Neural cell (in vitro differentiated cells): ENCODE results near the gene LIPC. TPM values are rescaled to one million over a fixed set of nuclear protein-coding genes. Genes with fewer than 3 reads are reported as not detected.

Source experiments
- H2AFZ ChIP-seq: fragments of 200-600, 300-800 bp; sonication (generic), shearing (Covaris generic); 2 replicates; pipeline ENCODE4 v1.6.0; 2014; ENCODE audit warnings: low read depth, mild to moderate bottlenecking, antibody characterized with exemption, low read length, moderate library complexity
- H3F3A ChIP-seq: fragments of 200-600 bp; shearing (Covaris generic); 2 replicates; pipeline ENCODE4 v1.6.1; 2016; ENCODE audit warnings: mild to moderate bottlenecking, moderate library complexity, mixed read lengths, antibody characterized with exemption, low read length; ENCODE audit not compliant: insufficient read depth, poor library complexity, severe bottlenecking
- H3K27ac ChIP-seq: fragments of 200-600, 300-800 bp; sonication (generic), shearing (Covaris generic); 2 replicates; pipeline ENCODE4 v1.5.1; 2014; ENCODE audit warnings: mild to moderate bottlenecking, low read length, moderate library complexity
- H3K27me3 ChIP-seq: fragments of 300-800, 200-600 bp; sonication (generic), shearing (Covaris generic); 2 replicates; pipeline ENCODE4 v1.6.0; 2014; ENCODE audit warnings: mild to moderate bottlenecking, low read depth, low read length, moderate library complexity; ENCODE audit not compliant: insufficient read depth
- H3K36me3 ChIP-seq: fragments of 300-800, 200-600 bp; sonication (generic), shearing (Covaris generic); 2 replicates; pipeline ENCODE4 v1.5.1; 2014; ENCODE audit warnings: mild to moderate bottlenecking, antibody characterized with exemption, low read length, moderate library complexity; ENCODE audit not compliant: insufficient read depth
- H3K4me2 ChIP-seq: fragments of 300-800, 200-600 bp; sonication (generic), shearing (Covaris generic); 2 replicates; pipeline ENCODE4 v1.6.0; 2014; ENCODE audit warnings: mild to moderate bottlenecking, low read length
- H3K4me3 ChIP-seq: fragments of 300-800, 200-600 bp; sonication (generic), shearing (Covaris generic); 2 replicates; pipeline ENCODE4 v1.5.1; 2014; ENCODE audit warnings: mild to moderate bottlenecking, low read length, moderate library complexity
- H3K79me2 ChIP-seq: fragments of 200-600 bp; shearing (Covaris generic); replicated peaks from 2 replicates; pipeline ENCODE4 v1.6.0; 2014; ENCODE audit warnings: mild to moderate bottlenecking, low read length, moderate library complexity; ENCODE audit not compliant: insufficient read depth
- H3K9ac ChIP-seq: fragments of 300-800, 200-600 bp; sonication (generic), shearing (Covaris generic); 2 replicates; pipeline ENCODE4 v1.6.1; 2016; ENCODE audit warnings: mild to moderate bottlenecking, low read length, mixed read lengths
- H3K9me2 ChIP-seq: fragments of 200-600 bp; shearing (Covaris generic); 2 replicates; pipeline ENCODE4 v1.6.1; 2016; ENCODE audit warnings: mild to moderate bottlenecking, low read length, mixed read lengths; ENCODE audit not compliant: insufficient read depth
- H3K9me3 ChIP-seq: fragments of 200-600, 300-800 bp; sonication (generic), shearing (Covaris generic); 2 replicates; pipeline ENCODE4 v1.6.1; 2016; ENCODE audit warnings: mild to moderate bottlenecking, mixed run types, low read length, moderate library complexity, mixed read lengths
- H4K20me1 ChIP-seq: fragments of 200-600 bp; shearing (Covaris generic); 2 replicates; pipeline ENCODE4 v1.6.1; 2016; ENCODE audit warnings: mild to moderate bottlenecking, mixed run types; ENCODE audit not compliant: insufficient read depth
- CTCF ChIP-seq: fragments of 450-650 bp; IDR thresholded peaks from 2 replicates; pipeline ENCODE4 v1.5.1; 2014; ENCODE audit warnings: antibody characterized with exemption, mild to moderate bottlenecking, moderate library complexity; ENCODE audit not compliant: poor library complexity, severe bottlenecking
- EP300 ChIP-seq: fragments of 450-650 bp; conservative IDR thresholded peaks from 2 replicates; pipeline ENCODE4 v1.6.1; 2014; ENCODE audit warnings: antibody characterized with exemption, mild to moderate bottlenecking, moderate library complexity; ENCODE audit not compliant: poor library complexity, severe bottlenecking
- EZH2 ChIP-seq: fragments of 200-600, 300-800 bp; shearing (Covaris generic), sonication (generic); IDR thresholded peaks from 2 replicates; pipeline ENCODE4 v1.6.1; 2014; ENCODE audit warnings: antibody characterized with exemption, low read length, borderline replicate concordance, mild to moderate bottlenecking; ENCODE audit not compliant: insufficient read depth, poor library complexity, severe bottlenecking
- MXI1 ChIP-seq: fragments of 450-650 bp; conservative IDR thresholded peaks from 2 replicates; pipeline ENCODE4 v1.6.1; 2014; ENCODE audit warnings: antibody characterized with exemption, mild to moderate bottlenecking; ENCODE audit not compliant: poor library complexity, severe bottlenecking
- POLR2AphosphoS5 ChIP-seq: IDR thresholded peaks from 2 replicates; pipeline ENCODE4 v1.6.1; 2012
- RAD21 ChIP-seq: fragments of 450-650 bp; conservative IDR thresholded peaks from 2 replicates; pipeline ENCODE4 v1.6.1; 2014; ENCODE audit warnings: antibody characterized with exemption, mild to moderate bottlenecking, moderate library complexity
- REST ChIP-seq: IDR thresholded peaks from 2 replicates; pipeline ENCODE4 v1.6.1; 2012; ENCODE audit warnings: borderline replicate concordance
- SMC3 ChIP-seq: fragments of 450-650 bp; conservative IDR thresholded peaks from 2 replicates; pipeline ENCODE4 v1.6.1; 2014; ENCODE audit warnings: antibody characterized with exemption, mild to moderate bottlenecking, moderate library complexity; ENCODE audit not compliant: poor library complexity
- TAF1 ChIP-seq: IDR thresholded peaks from 2 replicates; pipeline ENCODE4 v1.6.1; 2012; ENCODE audit warnings: low read depth
- polyA plus RNA-seq: library from polyadenylated mRNA; depleted of rRNA; stranded (reverse); fragments of >200 nt; gene quantifications from 2 replicates; pipeline ENCODE4 v1.2.3, GENCODE V29; 2014

The LIPC gene
- polyA plus RNA-seq, 1 donor from 2014 or later: not detected

- no peak overlapping the region for H3K27ac ChIP-seq
- H4K20me1 ChIP-seq: no peaks in the 10 kb centered on the region
- no peak overlapping the region for H3K9ac ChIP-seq
- no peak overlapping the region for H2AFZ ChIP-seq
- H3K27me3 ChIP-seq: no peaks in the 10 kb centered on the region
- H3K4me2 ChIP-seq: no peak overlapping the region
- H3K36me3 ChIP-seq: no peaks in the 10 kb centered on the region
- H3F3A ChIP-seq: no peaks in the 10 kb centered on the region
- no peaks in the 10 kb centered on the region for H3K79me2 ChIP-seq
- H3K4me3 ChIP-seq: no peak overlapping the region
- H3K9me3 ChIP-seq: no peaks in the 10 kb centered on the region
- TF ChIP-seq CTCF (no peak), MXI1 (no peak), REST (no peak), POLR2AphosphoS5 (no peak), RAD21 (no peak), SMC3 (no peak), TAF1 (no peak), EZH2 (no peak), EP300 (no peak)
- no peaks in the 10 kb centered on the region for H3K9me2 ChIP-seq
These were observed 7.1 kb upstream of the LIPC start for GRCh38 chr15:58424722-58425121.

DNA sequence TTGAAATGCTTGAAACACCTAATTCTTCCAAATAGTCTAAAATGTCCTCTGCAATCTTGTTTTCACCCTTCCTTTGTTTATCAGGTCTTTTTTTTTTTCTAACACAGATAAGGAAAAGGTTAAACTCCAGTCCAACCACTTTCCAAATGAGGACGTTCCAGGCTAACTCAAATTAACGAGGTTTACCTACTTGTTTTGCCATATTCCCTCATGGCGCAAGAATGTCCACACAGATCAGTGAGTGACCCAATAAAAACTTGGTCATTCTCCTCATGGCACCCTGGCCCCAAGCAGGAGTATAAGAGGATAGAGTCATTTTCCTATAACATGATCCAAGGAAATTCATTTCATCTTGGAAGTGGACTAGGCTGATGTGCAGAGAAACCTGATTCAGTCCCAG is 6.6 kb upstream of the LIPC start:
- Histone ChIP-seq H4K20me1 (no peaks in the 10 kb centered on the region), H3K4me3 (no peak overlapping the region), H3K79me2 (no peaks in the 10 kb centered on the region), H3F3A (no peaks in the 10 kb centered on the region), H3K9me2 (no peaks in the 10 kb centered on the region), H3K9me3 (no peaks in the 10 kb centered on the region), H3K27ac (no peak overlapping the region), H3K4me2 (no peak overlapping the region), H2AFZ (no peak overlapping the region), H3K27me3 (no peaks in the 10 kb centered on the region), H3K9ac (no peak overlapping the region), H3K36me3 (no peaks in the 10 kb centered on the region)
- no peak for TF ChIP-seq SMC3
- TF ChIP-seq REST: no peak
- TF ChIP-seq CTCF: no peak
- TF ChIP-seq POLR2AphosphoS5: no peak
- TF ChIP-seq MXI1: no peak
- no peak for TF ChIP-seq TAF1
- no peak for TF ChIP-seq EZH2
- no peak for TF ChIP-seq RAD21
- TF ChIP-seq EP300: no peak
